HG03175 (cell line): ENCODE measurements around the gene PRKCB.

ENCODE experiments used
- ATAC-seq: cut with Tn5 transposase; IDR thresholded peaks from one replicate; pipeline ENCODE4 v1.9.1; 2021; ENCODE audit warnings: mild to moderate bottlenecking, moderate library complexity; ENCODE audit not compliant: unreplicated experiment

PRKCB gene

DNA sequence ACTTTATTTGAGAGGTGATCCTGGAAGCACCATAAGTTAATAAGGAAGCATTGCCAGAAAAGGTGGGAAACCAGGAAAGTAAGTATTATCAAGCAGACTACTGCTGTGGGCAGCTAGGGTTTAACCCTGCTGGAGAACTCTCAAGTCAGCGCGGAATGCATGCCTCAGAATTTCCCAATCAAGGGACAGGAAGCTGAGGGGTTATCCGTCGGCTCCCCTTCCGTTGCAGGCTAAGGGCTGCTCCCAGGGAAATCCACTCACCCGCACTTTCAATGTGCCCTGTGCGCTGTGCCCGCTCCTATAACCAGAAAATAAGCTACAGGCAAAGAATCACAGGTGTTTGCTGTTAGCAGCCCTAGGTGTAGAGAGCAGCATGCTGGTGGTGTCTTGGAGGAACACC is 281.9 kb downstream of the PRKCB start:
- ATAC-seq: no peak

DNA sequence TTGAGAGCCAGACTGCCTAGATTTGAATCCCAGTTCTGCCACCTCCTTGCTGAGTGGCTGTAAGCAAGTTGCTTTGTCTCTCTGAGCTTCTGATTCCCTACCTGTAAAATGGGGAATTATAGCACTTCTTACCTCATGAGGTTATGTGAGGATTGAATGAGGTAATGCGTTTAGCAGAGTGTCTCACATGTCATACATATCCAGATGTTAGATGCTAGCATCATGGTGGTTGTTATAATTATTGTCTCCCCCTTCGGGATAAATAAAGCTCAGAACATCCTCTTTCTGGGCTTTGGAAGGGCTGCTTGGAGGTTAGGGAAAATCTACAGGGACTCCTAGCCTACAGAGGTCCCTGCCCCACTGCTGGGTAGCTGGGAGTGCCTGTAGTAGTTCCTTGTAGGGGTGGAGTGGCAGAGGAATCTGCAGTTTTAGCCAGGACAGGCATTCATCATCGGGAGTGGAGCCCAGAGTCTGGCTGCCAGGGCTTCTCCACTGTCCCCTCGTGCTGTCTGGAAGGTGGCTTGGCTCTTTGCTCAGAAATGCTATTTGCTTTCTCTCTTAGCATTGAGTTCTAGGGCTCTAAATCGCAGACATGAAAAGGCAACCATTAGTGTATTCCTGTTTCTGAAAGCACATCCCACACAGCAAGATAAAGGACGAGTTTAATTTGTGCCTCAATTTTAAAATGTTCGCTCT is 282.5 kb downstream of the PRKCB start:
- ATAC-seq: no peak

DNA sequence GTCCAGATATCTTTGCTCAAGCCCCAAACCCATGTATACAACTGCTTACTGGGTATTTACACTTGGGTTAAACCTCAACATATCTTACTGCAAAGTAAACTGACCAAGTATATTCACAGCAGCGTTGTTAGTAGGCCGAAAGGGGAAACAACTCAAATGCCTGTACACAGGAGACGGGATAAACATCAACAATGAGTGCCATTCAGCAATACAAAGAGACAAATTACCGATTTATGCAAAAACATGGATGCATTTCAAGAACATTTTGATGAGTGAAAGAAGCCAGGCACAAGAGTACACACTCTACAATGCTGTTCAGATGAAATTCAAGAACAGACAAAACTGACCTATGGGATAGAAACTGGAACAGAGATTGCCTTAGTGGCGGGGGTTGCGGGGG is 284.0 kb downstream of the PRKCB start:
- no peak for ATAC-seq

DNA sequence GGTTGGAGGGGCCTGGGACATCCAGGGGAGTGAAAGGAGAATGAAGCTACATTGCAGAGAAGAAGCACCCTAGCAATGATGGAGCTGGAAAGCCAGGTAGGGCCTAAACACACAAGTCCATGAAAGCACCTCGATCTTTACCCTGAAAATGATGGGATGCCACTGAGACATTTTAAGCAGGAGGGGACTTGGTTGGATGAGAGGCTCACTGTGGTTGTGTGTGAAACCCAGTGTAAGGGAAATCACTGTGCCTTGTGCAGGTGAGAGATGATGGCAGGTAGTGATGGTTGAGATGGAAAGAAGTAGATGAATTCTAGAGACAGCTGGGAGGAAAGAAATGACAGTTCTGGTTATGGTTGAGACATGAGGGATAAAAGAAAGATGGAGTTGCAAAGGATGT is 287.5 kb downstream of the PRKCB start:
- ATAC-seq: no peak

DNA sequence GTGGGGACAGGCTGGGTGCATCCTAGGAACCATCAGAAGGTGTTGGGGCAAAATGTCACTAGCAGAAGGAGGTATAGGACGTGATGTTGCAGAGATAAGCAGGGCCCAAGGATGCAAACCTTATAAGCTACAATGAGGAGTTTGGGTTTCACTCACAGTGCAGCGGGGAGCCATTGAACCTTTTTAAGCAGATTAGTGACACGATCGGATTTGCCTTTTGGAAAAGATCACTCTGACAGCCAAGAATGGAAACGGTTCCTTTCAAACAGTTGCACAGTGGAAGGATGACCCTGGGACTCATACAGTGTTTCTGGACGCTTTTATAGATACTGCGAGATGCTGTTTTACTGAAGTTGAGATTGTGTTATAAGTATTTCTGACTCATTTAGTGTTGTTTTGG is 288.5 kb downstream of the PRKCB start:
- ATAC-seq: no peak

DNA sequence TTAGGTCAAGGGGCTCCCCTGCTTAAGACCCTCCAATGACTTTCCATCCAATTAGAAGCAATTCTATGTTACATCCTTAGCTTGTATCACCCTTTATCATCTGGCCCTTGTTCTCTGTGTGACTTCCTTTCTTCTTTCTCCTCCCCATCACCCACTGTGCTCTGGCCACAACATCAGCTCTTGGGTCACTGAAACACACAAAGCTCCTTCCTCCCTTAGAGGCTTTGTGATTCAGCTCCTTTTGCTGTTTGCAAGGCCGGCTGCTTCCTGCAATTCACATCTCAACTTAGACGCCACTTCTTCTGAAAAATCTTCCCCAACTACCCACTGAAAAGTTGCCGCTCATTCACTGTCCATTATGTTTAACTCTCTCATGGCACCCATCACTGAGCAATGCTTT is 289.4 kb downstream of the PRKCB start:
- ATAC-seq: no peak

DNA sequence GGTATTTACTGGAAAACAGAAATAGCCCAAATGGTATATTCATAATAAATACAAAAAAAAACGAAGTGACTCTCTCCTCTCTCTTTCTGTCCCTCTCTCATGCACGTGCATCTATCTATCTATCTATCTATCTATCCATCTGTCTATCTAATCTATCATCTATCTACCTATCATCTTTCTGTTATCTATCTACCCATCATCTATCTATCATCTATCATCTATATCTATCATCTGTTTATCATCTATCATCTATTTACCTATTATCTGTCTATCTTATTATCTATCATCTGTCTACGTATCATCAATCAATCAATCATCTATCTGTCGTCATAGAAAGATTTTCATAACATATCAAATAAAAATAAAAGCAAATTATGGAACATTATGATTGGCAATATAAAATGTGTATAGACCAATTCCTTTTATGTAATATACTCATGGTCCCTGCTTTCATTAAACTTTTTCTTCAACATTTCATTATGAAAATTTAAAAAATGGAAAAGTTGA is 293.7 kb downstream of the PRKCB start:
- no peak for ATAC-seq

DNA sequence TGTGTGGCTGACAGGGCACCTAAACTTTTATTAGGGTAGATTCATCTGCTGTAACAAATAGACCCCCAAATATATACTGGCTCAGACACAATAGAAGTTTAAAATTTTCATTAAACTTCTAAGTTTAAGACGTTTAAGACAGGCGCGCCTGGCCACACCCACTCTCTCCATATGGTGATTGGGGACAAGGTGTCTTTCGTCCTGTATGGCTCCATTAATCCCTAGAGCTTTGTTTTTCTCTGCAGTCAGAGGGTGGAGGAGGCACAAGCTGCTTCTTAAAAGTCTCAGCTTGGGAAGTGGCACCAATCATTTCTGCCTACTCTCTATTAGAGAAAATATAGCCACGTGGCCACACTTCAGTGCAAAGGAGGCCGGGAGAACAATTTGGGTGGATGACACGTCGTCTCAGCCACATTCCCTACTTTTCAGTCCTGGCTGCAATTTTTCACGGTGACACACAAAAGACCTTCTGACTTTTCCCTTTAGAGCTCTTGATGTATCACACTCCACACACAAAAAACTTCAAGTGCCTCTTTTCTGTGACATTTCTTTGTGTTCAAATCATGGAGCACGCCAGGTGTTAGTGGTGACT is 294.8 kb downstream of the PRKCB start:
- ATAC-seq: no peak

DNA sequence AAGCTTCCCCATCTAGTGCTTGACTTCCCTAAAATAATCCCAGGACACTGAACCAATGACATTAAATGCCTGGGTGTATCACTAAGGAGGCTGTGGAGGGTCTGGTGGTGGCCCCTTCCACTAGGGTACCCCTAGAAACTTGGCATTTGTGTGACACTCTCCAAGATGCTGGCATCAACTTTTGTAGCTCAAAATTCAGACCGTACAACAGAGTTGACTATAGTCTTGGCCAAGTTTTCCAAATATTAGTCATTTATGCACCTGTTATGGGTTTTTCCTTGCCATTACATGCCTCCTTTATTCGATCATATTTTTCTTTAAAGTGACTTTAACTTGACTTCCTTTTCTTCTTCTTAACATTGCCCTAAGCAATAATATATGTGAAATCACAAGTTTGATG is 295.5 kb downstream of the PRKCB start:
- no peak for ATAC-seq

DNA sequence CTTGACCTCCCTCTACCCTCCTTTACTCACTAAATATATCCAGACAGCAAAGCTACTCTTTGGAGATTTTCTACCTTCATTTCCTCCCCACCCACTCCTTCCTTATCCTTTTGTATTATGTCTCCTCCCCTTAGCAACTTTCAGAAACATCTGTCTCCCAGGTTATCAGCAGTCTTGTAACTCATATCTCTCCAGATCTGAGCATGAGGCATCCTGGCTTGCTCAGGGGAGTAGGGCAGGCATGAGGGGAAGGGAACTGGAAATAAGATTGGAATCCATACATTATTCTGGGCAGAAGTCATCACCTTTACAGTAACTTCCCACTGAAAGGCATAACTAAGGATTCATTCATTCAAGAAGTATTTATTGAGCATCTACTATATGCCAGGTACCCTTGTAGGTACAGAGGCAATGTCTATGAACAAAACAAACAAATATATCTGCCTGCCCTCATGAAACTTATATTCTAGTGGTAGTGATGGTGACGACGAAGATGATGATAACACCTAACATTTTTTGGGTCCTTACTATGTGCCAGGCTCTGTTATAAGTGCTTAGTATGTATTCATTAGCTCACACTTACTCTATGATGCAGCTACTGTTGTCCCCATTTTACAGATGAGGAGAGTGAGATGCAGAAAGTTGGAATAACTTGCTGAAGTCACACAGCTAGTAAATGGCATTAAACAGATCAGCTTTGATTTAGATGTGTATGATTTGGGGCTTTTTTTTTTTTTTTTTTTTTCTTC is 296.4 kb downstream of the PRKCB start:
- no peak for ATAC-seq

DNA sequence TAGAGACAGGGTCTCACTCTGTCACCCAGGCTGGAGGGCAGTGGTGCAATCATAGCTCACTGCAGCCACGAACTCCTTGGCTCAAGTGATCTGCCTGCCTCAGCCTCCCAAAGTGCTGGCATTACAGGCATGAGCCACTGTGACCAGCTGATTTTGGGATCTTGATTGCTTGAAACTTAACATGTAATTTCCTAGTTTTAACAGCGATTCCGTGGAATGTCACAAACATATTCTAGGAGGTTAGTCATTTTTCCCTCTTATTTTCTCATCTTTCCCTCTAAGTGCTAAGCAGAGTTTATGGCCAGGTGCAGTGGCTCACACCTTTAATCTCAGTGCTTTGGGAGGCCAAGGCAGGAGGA is 297.0 kb downstream of the PRKCB start:
- no peak for ATAC-seq

DNA sequence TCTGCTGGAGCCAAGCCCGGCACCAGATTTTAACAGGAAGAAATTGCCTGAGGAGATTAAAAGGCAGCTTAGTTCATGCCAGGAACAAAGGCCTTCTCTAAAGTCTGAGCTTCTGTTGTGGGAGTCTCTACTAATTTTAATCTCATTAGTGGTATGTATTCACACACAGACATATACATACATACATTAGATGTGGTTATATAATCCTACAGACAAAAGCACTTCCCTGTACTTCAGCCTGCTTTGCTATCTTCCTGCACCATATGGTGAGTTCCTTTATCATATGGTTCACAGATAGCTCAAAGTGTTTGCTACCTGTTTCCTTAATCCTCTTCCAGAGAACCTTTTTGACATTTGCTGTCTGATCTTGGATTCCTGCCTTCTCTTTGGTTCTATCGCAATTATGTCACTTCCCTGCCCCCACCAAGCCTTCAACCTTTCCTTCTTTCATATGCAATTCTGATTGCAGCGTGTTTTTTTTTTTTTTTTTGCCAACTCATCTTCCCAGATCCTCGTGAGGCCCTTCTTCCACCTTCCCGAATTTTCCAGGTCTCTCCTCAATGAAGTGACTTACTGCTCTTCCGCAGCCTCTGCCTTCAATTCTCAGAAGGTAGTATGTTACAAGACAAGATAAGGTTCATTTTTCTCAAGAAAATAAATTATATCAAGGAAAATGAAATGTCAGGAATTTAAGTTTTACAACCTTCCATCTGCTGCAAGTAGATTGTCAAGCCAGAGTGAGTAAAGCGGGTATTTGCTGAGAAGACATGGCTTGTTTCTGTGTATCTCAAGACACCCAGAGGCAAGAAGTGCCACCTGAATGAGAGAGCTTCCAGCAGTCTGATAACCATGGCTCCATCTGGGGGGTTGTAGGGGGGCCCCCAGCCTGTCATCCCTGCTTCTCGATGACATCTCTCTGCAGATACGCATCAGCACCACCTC is 300.1 kb downstream of the PRKCB start:
- ATAC-seq: no peak

DNA sequence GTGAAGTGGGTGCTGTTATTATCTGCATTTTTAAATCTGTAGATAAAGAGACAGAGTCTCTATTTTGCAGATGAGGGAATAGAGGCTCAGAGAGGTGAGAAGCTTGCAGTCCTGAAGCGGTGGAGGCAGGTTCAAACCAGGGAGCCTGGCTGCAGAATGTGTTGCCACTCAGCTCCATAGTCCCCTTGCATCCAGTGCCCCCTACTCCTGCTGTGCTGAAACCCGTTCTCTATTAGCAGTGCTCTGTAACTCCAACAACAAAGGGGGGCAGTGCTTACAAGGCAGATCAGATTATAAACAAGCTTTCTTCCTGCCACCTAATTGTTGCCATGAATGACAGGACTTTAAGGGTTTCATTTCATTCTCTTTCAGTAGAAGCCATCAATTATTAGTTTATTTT is 302.2 kb downstream of the PRKCB start:
- ATAC-seq: no peak

DNA sequence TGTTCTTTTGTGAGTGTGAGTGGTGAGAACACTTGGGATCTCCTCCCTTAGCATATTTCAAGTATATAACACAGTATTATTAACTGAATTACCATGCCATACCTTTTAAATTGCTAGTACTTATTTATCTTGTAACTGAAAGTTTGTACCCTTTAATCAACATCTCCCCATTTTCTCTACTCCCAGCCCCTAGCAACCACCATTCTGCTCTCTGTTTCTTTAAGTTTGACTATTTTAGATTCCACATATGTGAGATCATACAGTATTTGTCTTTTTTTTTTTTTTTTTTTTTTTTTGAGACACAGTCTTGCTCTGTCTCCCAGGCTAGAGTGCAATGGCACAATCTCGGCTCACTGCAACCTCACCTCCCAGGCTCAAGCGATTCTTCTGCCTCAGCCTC is 302.8 kb downstream of the PRKCB start:
- ATAC-seq: no peak

DNA sequence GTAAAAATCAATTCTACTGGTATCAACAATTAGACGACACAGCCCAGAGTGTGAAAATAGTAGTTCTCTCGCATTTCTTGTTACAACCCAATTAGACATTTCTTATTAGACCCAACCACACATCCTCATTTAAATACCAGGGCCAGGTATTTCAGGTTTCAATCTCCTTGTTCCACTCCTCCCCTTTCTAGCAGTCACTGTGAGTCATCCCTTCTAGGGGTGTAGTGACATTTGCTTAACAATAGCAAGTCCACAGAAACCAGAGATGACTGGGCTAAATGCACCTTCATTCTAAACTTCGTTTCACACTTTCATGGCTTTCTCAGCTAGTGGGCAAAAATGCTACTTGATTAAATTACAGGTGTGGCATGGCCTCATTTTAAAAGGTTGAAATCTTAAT is 303.5 kb downstream of the PRKCB start:
- ATAC-seq: no peak

DNA sequence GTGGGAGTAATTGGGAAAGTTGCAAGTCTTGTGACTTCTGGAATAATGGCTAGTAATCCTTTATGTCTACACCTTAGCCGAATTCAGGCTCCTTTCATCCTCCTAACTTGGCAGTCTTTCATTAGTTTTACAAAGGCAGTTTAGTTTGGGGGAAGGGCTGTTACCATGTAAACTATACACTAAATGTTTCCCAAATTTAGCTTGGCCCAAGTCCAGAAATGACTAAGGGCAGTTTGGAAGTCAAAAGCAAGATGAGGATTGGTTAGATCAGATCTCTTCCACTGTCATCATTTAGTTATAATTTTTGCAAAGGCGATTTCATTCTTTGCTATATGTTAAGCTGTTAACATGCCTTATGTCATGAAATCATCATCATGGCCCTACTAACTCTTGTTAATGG is 304.9 kb downstream of the PRKCB start:
- ATAC-seq: no peak

DNA sequence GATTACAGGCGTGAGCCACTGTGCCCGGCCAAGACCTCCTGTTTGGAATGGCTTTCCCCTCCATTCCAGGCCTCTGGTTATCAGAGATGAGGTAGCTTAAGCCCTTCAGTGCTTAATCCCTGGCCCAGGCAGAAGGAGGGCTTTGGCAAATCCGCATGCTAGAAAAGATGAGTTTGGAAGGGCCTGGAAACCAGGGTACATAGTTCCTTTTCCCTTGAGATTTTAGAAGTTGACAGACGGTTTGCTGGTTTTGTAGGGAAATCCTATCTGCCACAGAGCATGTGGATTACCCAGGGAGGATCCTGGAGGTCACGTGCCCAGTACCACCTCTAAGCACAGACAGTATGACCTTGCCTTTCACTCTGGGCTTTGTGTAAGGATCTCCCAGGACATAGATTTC is 305.7 kb downstream of the PRKCB start:
- no peak for ATAC-seq

DNA sequence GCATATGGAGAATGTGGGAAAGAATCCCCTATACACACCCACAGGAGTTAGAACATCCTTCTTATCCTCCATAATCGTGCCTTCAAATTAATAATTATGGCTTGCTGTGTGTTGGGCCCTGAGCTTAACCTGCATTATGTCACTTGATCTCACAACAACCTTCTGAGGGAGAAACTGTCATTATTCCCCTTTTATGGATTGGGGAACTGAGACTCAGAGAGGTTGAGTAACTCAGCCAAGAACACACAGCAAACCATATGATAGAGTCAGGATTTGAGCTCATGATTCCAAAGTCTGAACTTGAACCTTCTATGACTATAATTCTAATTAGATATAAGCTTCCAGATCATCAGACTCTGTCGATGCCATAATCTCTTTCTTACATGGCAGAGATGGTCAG is 306.1 kb downstream of the PRKCB start:
- ATAC-seq: no peak

DNA sequence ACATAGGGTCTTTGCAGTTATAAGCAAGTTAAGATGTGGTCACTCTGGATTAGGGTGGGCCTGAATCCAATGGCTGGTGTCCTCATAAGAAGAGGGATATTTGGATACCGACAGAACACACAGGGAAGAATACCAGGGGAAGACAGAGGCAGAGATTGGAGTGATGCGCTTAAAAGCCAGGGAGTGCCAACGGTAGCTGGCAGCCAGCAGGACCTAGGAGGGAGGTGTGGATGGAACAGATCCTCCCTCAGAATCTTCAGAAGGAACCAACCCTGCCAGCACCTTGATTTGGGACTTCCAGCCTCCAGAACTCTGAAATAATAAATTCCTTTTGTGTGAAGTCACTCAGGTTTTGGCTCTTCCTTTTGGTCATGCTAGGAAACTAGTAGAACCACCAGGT is 310.1 kb downstream of the PRKCB start:
- no peak for ATAC-seq

DNA sequence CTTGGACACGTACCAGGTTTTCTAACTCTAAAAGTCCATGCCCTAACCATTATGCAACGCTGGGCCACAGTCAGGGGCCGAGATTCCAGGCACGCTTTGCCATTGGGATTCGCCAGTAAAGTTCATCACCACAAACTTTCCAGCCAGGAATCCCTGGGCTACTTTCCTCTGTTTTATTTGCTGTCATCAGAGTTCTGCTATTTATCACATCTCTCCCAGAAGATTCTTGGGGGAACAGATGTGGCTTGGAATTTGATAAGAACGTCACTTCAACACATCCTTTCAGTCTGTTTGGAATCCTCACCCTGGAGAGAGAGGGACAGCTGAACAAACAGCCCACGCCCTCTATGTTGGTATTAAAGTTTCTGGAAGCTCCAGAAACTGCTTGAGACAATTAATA is 310.7 kb downstream of the PRKCB start:
- no peak for ATAC-seq

DNA sequence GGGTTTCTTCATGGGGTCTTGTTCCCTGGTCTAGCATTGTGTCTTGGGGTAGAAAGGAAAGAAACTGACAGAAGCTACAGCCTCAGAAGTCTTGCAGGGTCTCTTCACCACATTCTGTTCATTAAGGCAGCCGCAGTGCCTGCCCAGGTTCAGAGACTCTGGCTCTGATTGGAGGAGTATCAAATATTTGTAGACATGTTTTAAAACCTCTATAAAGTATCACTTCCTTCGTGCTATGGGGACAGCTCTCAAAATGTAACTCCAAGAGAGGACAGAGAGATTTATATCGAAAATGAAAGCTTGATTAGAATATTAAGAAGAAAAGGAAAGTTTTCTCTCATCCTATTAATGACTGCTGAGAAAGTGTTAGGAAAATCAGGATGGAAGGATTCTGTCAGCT is 313.3 kb downstream of the PRKCB start:
- ATAC-seq: no peak
